22Rv1 (cell line): Measurements from ENCODE around the gene ARHGAP42.

Source experiments
- CTCF ChIP-seq: fragments of 450-650 bp; IDR thresholded peaks from 2 replicates; pipeline ENCODE4 v1.5.1; 2017; ENCODE audit warnings: mild to moderate bottlenecking
- ZFX ChIP-seq: fragments of 450-650 bp; IDR thresholded peaks from 2 replicates; pipeline ENCODE4 v1.6.1; 2017; ENCODE audit warnings: antibody characterized with exemption, borderline replicate concordance

- TF ChIP-seq CTCF (no peak), ZFX (no peak)
Measured at GRCh38 chr11:100883830-100884229, 196.7 kb downstream of the ARHGAP42 start.
